Subcutaneous adipose tissue (tissue), 4 donors: Measurements from ENCODE around the gene DENND6A. TPM values are rescaled to one million over a fixed set of nuclear protein-coding genes. Genes with fewer than 3 reads are reported as not detected.

ENCODE experiments used
- CTCF ChIP-seq: fragments of 450-650 bp; IDR thresholded peaks from one replicate; pipeline ENCODE4 v1.5.1; 2016; ENCODE audit warnings: low read depth, mild to moderate bottlenecking, control low read depth, antibody characterized with exemption, moderate library complexity
- total RNA-seq, 4 donors: library from RNA; depleted of rRNA; stranded (reverse); fragments of >200 nt; gene quantifications; one replicate each; pipeline ENCODE4 v1.1.0, GENCODE V29; 2016

Gene DENND6A
- total RNA-seq = 10 to 100 TPM; 31.5 to 40.9 (median 33.6) TPM

GRCh38 chr3:57692396-57693147 is at the start of gene DENND6A:
TSS of gene DENND6A (minus strand) at chr3:57693077. CDS start at chr3:57693018, 59 bp downstream.
- TF ChIP-seq CTCF = no peak

- no peak for TF ChIP-seq CTCF
Measured at GRCh38 chr3:57740027-57740426, 47.1 kb upstream of the DENND6A start.

GRCh38 chr3:57738391-57738790 is 45.5 kb upstream of the DENND6A start:
- no peak for TF ChIP-seq CTCF

- TF ChIP-seq CTCF = no peak
Measured at GRCh38 chr3:57737840-57738239, 45.0 kb upstream of the DENND6A start.

GRCh38 chr3:57735405-57735804 is 42.5 kb upstream of the DENND6A start:
- no peak for TF ChIP-seq CTCF

- no peak for TF ChIP-seq CTCF
Measured at GRCh38 chr3:57733790-57734189, 40.9 kb upstream of the DENND6A start.

- no peak for TF ChIP-seq CTCF
Measured at GRCh38 chr3:57731311-57731710, 38.4 kb upstream of the DENND6A start.
